K562 (cell line): ENCODE data around the gene CEP72.

Experiments used
- CBX5 ChIP-seq: IDR thresholded peaks from 2 replicates; pipeline ENCODE4 v1.6.1; 2014; ENCODE audit warnings: low read depth, borderline replicate concordance
- CHD4 ChIP-seq: fragments of 200-600 bp; sonication (generic); IDR thresholded peaks from 3 replicates; pipeline ENCODE4 v1.6.1; 2012; ENCODE audit warnings: low read depth, mild to moderate bottlenecking, mixed read lengths, low read length, inconsistent platforms; ENCODE audit not compliant: insufficient read depth, insufficient replicate concordance, poor library complexity, severe bottlenecking
- RAD21 ChIP-seq, 2 experiments: fragments of 250-450 bp in 1 of 2; fragments of 450-650 bp in 1 of 2; sonication (Bioruptor Pico) in 1 of 2; formaldehyde crosslinking in 1 of 2; IDR thresholded peaks in 1 of 2; conservative IDR thresholded peaks in 1 of 2; 2 replicates each; pipeline versions ENCODE4 v1.4.0 to v1.8.0; 2020 to 2022; ENCODE audit warnings: mild to moderate bottlenecking in 2 of 2, moderate library complexity in 1 of 2
- SMC3 ChIP-seq: conservative IDR thresholded peaks from 2 replicates; pipeline ENCODE4 v1.6.1; 2011; ENCODE audit warnings: low read depth, low read length, improper control_type of control experiment; ENCODE audit not compliant: insufficient read depth

DNA sequence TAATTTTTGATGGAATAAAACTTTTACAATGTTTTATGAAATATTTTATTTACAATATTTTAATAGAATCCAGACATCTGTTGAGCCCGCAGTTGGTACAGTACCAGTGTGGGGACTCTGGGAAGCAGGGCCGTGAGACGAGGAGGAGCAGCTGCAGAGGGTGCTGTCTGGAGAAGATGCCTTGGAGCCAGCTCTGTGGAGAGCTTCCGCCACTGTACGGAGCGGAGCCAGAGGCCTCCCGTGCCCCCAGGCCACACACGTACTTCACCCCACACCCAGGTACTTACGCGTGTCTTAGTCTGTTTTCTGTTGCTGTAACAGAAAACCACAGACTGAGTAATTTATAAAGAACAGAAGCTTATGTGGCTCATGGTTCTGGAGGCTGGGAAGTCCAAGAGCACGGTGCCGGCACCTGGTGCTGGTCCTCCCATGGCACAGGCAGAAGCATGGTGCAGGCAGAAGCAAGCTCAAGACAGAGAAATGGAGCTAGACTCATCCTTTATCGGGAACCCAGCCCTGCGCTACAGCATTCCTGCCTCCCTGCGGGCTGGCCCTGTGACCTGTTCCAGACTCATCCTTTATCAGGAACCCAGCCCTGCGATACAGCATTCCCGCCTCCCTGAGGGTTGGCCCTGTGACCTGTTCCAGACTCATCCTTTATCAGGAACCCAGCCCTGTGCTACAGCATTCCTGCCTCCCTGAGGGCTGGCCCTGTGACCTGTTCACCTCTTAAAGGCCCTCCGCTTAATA is 23.3 kb downstream of the CEP72 start:
- TF ChIP-seq CBX5 (no peak), CHD4 (no peak), RAD21 (CRISPR knock-in tag; conservative IDR thresholded peaks at IDR 0.05 in 1 of 2, IDR thresholded peaks at IDR 0.05 in 1 of 2) (no peak), SMC3 (no peak)
